GM18505 (cell line): ENCODE data around the gene PTPRD.

Source experiments
- ATAC-seq: cut with Tn5 transposase; IDR thresholded peaks from one replicate; pipeline ENCODE4 v1.9.1; 2021; ENCODE audit not compliant: unreplicated experiment
- POLR2A ChIP-seq: IDR thresholded peaks from 4 replicates; pipeline ENCODE4 v1.6.1; 2011; ENCODE audit warnings: borderline replicate concordance; ENCODE audit not compliant: insufficient read depth, insufficient read length; ENCODE audit errors: extremely low read depth

The PTPRD gene

DNA sequence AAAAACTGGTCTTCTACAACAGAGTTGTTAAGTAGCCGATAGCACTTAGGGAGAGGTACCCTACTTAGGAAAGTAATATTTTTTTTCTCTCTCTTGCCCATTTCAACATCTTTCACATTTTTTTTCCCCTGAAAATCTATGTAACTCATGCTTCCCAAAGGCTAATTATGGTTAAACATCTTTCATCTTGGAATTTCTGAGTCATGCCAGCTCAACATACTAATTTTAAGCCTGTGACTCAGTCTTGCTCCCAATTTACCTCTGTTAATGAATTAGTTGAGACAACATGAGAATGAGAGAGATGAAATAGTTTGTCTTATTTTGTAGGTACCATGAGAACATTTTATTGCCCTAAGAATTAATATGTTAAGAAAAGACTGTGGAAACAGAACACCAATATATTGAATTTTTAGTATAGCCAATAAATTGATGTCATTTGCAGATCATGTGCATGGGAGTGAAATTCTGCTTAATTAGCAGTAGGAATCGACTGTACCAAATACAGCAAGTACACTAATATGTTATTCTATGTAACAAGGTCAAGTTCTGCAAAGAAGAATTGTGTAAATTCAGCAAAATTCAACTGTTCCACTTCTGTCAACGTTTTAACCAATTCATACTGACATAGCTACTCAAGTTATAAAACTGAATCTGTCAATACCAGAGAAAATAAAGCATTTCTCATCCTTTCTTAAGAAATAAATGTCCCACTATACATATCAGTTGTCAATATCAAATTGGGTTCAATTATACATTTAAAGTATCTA lies 550.0 kb downstream of the PTPRD start:
- TF ChIP-seq POLR2A: no peak
- no peak for ATAC-seq

DNA sequence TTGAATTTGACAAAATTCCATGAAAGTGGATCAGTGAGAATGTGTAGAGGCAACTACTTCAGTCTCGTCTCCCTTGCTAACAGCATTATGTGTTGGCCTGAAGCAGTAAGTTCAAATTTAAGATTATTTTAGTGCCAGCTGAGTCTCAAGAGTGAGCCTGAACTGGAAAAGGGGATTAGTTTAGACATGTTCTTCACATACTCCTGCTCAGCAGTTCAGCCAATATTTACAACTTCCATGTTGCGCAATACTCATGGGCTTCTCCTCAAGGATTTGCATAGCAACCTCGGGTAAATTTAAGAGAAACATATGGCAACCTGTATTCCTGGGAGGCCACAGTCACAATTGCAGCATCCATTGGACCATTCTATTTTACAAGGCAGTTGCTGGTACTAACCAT lies 553.8 kb downstream of the PTPRD start:
- no peak for TF ChIP-seq POLR2A
- no peak for ATAC-seq

DNA sequence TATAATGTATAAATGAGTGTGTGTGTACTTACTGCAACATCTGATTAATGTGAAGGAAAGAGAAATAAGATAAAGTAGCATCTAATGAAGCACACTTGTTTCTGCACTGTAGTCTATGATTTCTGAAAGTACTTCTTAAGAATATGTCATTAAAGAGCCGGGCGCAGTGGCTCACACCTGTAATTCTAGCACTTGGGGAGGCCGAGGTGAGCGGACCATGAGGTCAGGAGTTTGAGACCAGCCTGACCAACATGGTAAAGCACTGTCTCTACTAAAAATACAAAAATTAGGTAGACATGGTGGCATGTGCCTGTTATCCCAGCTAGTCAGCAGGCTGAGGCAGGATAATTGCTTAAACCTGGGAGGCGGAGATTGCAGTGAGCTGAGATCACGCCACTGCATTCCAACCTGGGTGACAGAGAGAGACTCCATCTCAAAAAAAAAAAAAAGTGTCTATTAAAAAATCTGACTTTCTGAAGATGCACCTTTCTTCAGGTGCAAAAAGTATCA lies 556.9 kb downstream of the PTPRD start:
- ATAC-seq: no peak
- TF ChIP-seq POLR2A: no peak

DNA sequence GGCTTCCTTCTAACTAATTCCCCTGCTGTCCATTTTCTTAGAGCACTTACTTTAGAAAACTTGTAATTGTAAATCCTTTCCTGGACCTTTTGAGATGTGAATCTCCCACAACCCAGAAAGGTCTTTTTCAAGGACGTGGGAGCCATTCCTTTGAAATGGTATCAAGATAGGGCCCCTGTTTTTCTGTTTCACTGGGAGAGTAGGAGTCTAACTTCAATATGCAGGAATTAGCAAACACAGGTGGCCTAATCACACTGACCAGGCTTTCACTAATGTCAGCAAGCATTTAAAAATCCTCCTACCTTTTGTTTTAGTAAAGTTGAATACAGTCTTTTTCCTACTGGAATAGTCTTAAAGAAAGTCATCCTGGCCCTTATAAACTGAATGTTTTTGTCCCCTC lies 558.3 kb downstream of the PTPRD start:
- no peak for ATAC-seq
- no peak for TF ChIP-seq POLR2A

DNA sequence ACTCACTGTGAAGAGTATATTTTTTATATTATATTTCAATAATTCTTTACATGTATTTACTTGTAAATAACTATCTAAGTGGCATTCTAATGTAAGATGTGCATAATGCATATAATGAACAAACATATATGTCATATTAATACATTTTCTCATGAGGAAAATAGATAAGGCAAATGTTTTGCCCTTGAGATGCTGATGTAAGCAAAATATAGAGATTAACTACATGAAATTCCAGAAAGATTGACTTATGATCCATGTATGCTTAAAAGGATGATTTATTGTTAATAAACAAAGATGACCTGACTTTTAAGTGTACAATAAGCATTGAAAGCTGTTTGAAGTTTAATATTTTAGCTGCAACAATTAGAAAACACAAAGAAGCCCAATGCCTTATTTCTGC lies 559.9 kb downstream of the PTPRD start:
- TF ChIP-seq POLR2A: no peak
- no peak for ATAC-seq

DNA sequence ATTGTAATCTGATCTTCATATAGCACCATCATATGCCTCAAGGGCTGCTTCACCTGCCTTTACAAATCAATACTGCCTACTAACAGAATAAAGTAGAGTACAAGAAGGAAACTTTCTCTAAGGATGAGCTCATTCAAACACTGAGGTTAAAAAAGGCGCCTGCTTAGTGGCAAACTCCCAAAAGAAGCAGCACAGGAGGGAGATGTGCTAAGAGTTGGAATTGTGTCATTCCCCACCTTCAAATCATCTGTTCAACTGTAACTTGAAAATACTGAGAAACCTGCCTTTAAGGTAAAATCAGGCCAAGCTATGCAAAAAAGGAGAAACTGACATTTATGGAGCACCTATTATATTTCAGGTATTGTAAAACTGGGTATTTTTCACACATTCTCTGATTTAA lies 560.6 kb downstream of the PTPRD start:
- no peak for ATAC-seq
- no peak for TF ChIP-seq POLR2A

DNA sequence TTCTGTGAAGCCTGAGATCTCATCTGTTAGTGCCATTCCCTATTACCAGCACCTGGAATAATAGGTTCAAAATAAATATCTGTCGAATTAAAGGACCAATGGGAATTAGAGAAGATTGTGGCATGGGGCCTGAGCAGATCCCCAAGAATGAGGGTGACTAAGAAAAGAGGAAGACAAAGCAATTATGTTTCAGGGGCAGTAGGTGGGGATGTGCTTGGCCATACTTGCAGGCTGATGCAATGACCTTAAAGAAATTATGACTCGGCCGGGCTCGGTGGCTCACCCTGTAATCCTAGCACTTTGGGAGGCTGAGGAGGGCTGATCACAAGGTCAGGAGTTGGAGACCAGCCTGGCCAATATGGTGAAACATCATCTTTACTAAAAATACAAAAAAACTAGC lies 562.8 kb downstream of the PTPRD start:
- no peak for ATAC-seq
- no peak for TF ChIP-seq POLR2A

DNA sequence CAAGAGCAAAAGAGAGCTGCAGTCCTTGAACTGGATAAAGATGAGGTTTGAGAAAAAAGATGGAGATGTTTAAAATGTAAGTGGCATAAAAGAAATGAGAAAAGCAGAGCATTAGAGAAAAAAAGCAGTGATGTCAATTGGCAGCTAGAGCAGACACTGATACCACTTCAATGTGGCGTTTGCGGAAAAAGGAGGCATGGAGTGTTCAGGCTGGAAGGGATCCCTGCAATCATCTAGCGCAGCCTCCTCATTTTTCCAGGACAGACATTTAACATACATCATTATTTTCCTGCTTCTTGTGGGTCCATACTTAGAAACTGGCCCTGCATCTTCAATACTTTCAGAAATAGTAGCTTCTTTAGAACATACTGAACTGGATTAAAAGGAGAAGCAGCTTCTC lies 563.8 kb downstream of the PTPRD start:
- no peak for ATAC-seq
- no peak for TF ChIP-seq POLR2A

DNA sequence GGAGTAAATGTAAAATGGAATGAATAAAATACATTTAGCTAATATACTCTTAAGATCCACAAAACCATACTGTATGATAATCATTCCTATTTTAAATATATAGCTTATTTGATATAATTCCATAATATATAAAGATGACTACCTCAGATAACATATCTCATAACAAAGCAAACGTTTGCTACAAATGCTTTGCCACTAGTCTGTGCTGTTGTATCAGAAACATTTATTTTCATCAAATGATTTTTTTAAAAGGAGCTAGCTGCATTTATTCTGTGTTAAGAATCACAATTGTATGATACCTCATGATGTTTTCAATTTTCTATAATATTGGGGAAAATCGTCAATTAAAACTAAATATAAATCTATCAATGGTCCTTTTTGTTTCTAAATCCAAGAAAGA lies 567.2 kb downstream of the PTPRD start:
- ATAC-seq: no peak
- TF ChIP-seq POLR2A: no peak

DNA sequence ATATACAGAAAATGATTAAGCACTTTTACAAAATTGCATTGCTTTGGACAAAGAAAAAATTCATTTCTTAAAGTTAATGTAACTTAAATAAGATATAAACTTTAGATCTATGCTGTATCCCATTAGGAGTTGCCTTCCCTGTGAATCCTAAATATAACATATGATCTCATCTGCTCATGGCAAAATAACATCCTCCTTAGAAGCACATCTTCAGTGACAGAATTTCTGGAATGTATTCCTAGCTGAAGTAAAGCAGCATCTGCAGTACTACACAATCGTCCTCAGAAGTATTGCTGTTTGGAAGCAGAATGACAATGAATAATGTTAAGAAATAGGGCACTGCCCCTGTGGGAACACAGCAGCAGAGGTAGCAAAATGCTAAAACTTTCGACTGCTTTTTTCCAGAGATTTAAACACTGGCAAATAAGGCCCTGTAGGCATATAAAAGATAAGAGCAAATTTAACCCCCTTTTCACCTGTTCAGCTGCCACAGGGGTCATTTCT lies 571.0 kb downstream of the PTPRD start:
- no peak for TF ChIP-seq POLR2A
- ATAC-seq: no peak

DNA sequence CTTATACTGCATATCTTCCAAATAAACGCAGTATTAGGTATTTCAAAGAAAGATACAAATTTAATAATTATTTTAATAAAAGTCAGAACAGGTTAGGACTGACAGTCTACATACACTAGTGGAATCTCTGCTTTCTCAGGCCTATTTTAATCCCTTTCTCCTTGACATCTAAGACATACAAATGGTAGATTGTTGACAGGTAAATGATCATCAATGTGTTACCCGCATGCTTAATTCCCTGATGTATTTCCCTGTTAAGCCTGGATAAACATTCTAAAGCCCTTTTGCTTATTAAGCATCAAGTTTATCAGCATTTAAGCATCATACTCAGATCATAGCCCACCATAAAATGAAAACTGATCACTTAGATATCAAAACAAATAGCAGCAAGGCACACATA lies 576.7 kb downstream of the PTPRD start:
- no peak for ATAC-seq
- TF ChIP-seq POLR2A: no peak

DNA sequence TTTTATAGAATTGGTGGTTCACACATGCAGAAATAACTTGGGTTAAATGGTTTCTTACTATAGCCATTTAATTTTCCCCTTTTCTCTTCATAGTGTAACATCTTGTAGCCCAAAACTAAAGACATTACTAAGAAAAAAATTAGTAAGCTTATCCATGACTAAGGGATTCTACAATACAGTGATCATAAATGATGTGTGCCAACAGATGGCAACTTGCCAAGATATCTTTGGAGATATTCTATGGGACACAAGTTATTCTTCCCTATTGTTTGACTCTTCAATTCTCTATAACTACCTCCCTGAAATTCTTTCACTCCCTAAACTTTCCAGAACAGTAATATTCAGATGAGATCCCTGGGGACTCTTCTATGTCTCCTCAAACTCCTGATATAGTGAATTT lies 580.6 kb downstream of the PTPRD start:
- no peak for TF ChIP-seq POLR2A

DNA sequence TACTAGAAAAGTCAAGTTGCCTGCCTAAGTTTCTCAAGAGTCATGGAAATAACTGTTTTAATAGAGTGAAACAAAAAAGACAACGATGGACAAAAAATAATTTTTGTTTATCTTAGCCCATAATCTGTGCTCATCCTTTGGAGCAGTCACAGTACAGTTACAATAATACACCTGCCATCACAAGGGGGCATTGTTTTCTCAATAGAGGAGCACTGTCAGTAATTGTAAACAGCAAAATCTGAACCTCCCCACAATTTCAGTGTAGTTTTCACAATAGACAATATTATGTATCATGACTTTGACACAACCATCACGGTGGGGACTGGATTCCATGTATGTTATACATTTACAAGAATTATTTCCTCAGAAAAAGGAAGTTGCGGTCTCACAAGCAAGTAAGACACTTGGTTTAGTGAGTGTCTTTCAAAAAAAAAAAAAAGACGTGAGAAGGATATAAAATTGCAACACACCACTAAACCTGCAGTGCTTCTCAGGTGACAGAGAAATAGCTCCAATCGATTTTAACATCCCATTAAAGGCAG lies 586.3 kb downstream of the PTPRD start:
- no peak for ATAC-seq

More for the DNA sequence above, 580.6 kb downstream of the PTPRD start:
- ATAC-seq: no peak

DNA sequence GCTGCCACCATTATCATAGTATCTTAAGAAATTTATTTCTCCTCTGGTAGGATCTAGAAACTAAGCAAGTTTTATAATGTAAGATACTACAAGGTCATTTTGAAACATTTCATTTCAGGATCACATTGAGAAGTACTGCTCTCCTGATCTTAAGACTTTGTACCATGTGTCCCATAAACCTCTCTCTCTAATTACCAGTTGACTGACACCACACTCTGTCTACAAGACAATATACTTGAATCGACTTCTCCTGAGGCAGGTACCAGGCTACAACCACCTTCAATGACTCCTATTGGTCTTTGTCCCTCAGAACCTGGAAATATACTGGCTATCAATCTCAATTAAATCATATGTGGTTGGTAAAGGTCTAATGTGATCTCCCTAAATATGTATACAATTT lies 597.0 kb downstream of the PTPRD start:
- no peak for TF ChIP-seq POLR2A
- no peak for ATAC-seq

More for the DNA sequence above, 586.3 kb downstream of the PTPRD start:
- no peak for TF ChIP-seq POLR2A
